ENCODE data around the gene B9D1. TPM values are rescaled to one million over a fixed set of nuclear protein-coding genes. Genes with fewer than 3 reads are reported as not detected.
A peak's percentile ranks its signal among the peaks of the same experiment; 100 is the strongest.

Gene B9D1
- total and polyA plus RNA-seq, 9 of the 15 experiments (the other 6 are each of a cell fraction or from before 2014, with no cell fraction given): 8.9 to 28.0 (median 17.9) TPM

- TF ChIP-seq ID3 (CRISPR knock-in tag; IDR thresholded peaks at IDR 0.05) (no peak), ID3 (tag; IDR thresholded peaks at IDR 0.05) (0 out of 2 replicates have a peak, but pooled peaks have one; percentile 51), CREM (IDR thresholded peaks at IDR 0.05; ENCODE audit: low read depth) (peak; percentile 71), FOSL1 (tag; conservative IDR thresholded peaks at IDR 0.05) (0 out of 2 replicates have a peak, but pooled peaks have one; percentile 16), ZSCAN32 (CRISPR knock-in tag; IDR thresholded peaks at IDR 0.05) (no peak), HSF4 (CRISPR knock-in tag; IDR thresholded peaks at IDR 0.05; ENCODE audit: borderline replicate concordance) (no peak), NR2C2 (CRISPR knock-in tag; IDR thresholded peaks at IDR 0.05) (peak; percentile 41; the same call in 1 of the 2 replicates), NR2C2 (tag; IDR thresholded peaks at IDR 0.05) (peak; percentile 71), HMGN3 (IDR thresholded peaks at IDR 0.05; ENCODE audit: borderline replicate concordance, extremely low read depth, insufficient read length, low read depth, low read length) (no peak), HIVEP1 (CRISPR knock-in tag; IDR thresholded peaks at IDR 0.05) (no peak), NFRKB (IDR thresholded peaks at IDR 0.05; ENCODE audit: low read depth) (peak; percentile 51; the same call in 1 of the 2 replicates), POLR2H (tag; IDR thresholded peaks at IDR 0.05; ENCODE audit: low read depth) (no peak), NCOA1 (IDR thresholded peaks at IDR 0.05; ENCODE audit: low read depth) (no peak), ASH1L (IDR thresholded peaks at IDR 0.05; ENCODE audit: borderline replicate concordance, low read depth, partially characterized antibody) (no peak), TRIM28 (IDR thresholded peaks at IDR 0.05) (no peak), FOXK2 (conservative IDR thresholded peaks at IDR 0.05 in 1 of 2, IDR thresholded peaks at IDR 0.05 in 1 of 2; ENCODE audit: low read depth in 2 of 2) (0 out of 4 replicates have a peak, but pooled peaks of 1 of the 2 experiments have one; percentile 33)
- TF ChIP-seq, protein P1, sequence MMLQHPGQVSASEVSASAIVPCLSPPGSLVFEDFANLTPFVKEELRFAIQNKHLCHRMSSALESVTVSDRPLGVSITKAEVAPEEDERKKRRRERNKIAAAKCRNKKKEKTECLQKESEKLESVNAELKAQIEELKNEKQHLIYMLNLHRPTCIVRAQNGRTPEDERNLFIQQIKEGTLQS (IDR thresholded peaks at IDR 0.05): peak; percentile 96
- TF ChIP-seq, protein P1 (CRISPR knock-in tag; conservative IDR thresholded peaks at IDR 0.05): no peak
- TF ChIP-seq, protein P2, sequence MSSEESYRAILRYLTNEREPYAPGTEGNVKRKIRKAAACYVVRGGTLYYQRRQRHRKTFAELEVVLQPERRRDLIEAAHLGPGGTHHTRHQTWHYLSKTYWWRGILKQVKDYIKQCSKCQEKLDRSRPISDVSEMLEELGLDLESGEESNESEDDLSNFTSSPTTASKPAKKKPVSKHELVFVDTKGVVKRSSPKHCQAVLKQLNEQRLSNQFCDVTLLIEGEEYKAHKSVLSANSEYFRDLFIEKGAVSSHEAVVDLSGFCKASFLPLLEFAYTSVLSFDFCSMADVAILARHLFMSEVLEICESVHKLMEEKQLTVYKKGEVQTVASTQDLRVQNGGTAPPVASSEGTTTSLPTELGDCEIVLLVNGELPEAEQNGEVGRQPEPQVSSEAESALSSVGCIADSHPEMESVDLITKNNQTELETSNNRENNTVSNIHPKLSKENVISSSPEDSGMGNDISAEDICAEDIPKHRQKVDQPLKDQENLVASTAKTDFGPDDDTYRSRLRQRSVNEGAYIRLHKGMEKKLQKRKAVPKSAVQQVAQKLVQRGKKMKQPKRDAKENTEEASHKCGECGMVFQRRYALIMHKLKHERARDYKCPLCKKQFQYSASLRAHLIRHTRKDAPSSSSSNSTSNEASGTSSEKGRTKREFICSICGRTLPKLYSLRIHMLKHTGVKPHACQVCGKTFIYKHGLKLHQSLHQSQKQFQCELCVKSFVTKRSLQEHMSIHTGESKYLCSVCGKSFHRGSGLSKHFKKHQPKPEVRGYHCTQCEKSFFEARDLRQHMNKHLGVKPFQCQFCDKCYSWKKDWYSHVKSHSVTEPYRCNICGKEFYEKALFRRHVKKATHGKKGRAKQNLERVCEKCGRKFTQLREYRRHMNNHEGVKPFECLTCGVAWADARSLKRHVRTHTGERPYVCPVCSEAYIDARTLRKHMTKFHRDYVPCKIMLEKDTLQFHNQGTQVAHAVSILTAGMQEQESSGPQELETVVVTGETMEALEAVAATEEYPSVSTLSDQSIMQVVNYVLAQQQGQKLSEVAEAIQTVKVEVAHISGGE (CRISPR knock-in tag; IDR thresholded peaks at IDR 0.05): no peak
Measured at GRCh38 chr17:19304209-19304608, 58.3 kb downstream of the B9D1 start (continued).

All from K562 (cell line).